ENCODE measurements around the gene STK26.

STK26 gene

GRCh38 chrX:132115792-132116191 is 92.7 kb downstream of the STK26 start:
- DNase-seq (ENCODE audit: low read depth, low spot score): no peak
- no peak overlapping the region for H3K4me3 ChIP-seq (ENCODE audit: low read depth, low read length)
- no peak for TF ChIP-seq CTCF (IDR thresholded peaks at IDR 0.05; ENCODE audit: insufficient read depth, low read length, missing control alignments)
- CTCF ChIA-PET: no interaction called here
- POLR2A ChIA-PET: no interaction called here

GRCh38 chrX:132118358-132118757 is 95.3 kb downstream of the STK26 start:
- POLR2A ChIA-PET: no interaction called here
- CTCF ChIA-PET: interaction anchor here (1.3 kb wide), 1 partner anchor 9 kb away, joined by 3 read pairs; the partner anchor contains the start of gene FRMD7
- no peak for TF ChIP-seq CTCF (IDR thresholded peaks at IDR 0.05; ENCODE audit: insufficient read depth, low read length, missing control alignments)
- no peak for DNase-seq (ENCODE audit: low read depth, low spot score)
- no peak overlapping the region for H3K4me3 ChIP-seq (ENCODE audit: low read depth, low read length)

- H3K4me3 ChIP-seq (ENCODE audit: low read depth, low read length): no peak overlapping the region
- no peak for TF ChIP-seq CTCF (IDR thresholded peaks at IDR 0.05; ENCODE audit: insufficient read depth, low read length, missing control alignments)
- no peak for DNase-seq (ENCODE audit: low read depth, low spot score)
- ChIA-PET POLR2A (no interaction called here), CTCF (no interaction called here)
Observed at GRCh38 chrX:132119283-132119682, 96.2 kb downstream of the STK26 start.

- ChIA-PET CTCF (no interaction called here), POLR2A (no interaction called here)
- TF ChIP-seq CTCF (IDR thresholded peaks at IDR 0.05; ENCODE audit: insufficient read depth, low read length, missing control alignments): no peak
- no peak for DNase-seq (ENCODE audit: low read depth, low spot score)
- H3K4me3 ChIP-seq (ENCODE audit: low read depth, low read length): no peak overlapping the region
Observed at GRCh38 chrX:132119821-132120515, 96.9 kb downstream of the STK26 start.

- CTCF ChIA-PET: no interaction called here
- DNase-seq (ENCODE audit: low read depth, low spot score): no peak
- POLR2A ChIA-PET: no interaction called here
Observed at GRCh38 chrX:132120913-132121312, 97.8 kb downstream of the STK26 start.

More at GRCh38 chrX:132120913-132121312, 97.8 kb downstream of the STK26 start:
- no peak overlapping the region for H3K4me3 ChIP-seq (ENCODE audit: low read depth, low read length)
- TF ChIP-seq CTCF (IDR thresholded peaks at IDR 0.05; ENCODE audit: insufficient read depth, low read length, missing control alignments): no peak

Measured in AG04449 (cell line).